Measurements from ENCODE around the gene TBC1D5. TPM values are rescaled to one million over a fixed set of nuclear protein-coding genes. Genes with fewer than 3 reads are reported as not detected.
A peak's percentile ranks its signal among the peaks of the same experiment; 100 is the strongest.

TBC1D5 gene
- total RNA-seq, 3 donors from 2014 or later = 70.1 to 109 (median 90.1) TPM

DNA sequence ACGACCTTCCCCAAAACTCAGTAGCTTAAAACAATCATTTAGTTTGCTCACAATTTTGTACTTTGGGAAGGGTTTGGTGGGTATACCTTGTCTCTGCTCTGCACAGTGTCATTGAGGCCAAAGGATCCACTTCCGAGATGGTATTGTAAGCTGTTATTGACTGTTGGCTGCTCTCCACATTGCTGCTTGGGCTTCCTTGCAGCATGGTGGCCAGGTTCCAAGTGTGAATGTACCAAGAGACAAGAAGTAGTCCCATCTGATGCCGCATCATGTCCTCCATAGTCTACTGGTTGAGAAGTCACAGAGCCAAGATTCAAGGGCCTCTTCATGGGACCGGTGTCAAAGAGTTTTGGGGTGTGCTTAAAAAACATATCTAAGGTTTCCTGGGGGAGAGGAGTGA lies 589.2 kb downstream of the TBC1D5 start:
- intact Hi-C loops (cut with DNase I; ENCODE audit: low total_unique reads) = no loop called here
- peaks cover 6% of the 10 kb centered on the region for H3K36me3 ChIP-seq

GRCh38 chr3:17151598-17152373 lies 590.6 kb downstream of the TBC1D5 start:
- no peak overlapping the region for H3K4me3 ChIP-seq
- no peaks in the 10 kb centered on the region for H3K4me1 ChIP-seq
- intact Hi-C loops (cut with DNase I; ENCODE audit: low total_unique reads) = no loop called here
- no peak overlapping the region for H3K27ac ChIP-seq
- H3K9me3 ChIP-seq = peaks cover 24 to 25% of the 10 kb centered on the region in 2 donors
- no peak for TF ChIP-seq POLR2AphosphoS5 (IDR thresholded peaks at IDR 0.05)
- TF ChIP-seq, protein P1, sequence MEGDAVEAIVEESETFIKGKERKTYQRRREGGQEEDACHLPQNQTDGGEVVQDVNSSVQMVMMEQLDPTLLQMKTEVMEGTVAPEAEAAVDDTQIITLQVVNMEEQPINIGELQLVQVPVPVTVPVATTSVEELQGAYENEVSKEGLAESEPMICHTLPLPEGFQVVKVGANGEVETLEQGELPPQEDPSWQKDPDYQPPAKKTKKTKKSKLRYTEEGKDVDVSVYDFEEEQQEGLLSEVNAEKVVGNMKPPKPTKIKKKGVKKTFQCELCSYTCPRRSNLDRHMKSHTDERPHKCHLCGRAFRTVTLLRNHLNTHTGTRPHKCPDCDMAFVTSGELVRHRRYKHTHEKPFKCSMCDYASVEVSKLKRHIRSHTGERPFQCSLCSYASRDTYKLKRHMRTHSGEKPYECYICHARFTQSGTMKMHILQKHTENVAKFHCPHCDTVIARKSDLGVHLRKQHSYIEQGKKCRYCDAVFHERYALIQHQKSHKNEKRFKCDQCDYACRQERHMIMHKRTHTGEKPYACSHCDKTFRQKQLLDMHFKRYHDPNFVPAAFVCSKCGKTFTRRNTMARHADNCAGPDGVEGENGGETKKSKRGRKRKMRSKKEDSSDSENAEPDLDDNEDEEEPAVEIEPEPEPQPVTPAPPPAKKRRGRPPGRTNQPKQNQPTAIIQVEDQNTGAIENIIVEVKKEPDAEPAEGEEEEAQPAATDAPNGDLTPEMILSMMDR (IDR thresholded peaks at IDR 0.05) = no peak
- TF ChIP-seq POLR2A (IDR thresholded peaks at IDR 0.05) = no peak
- H3K36me3 ChIP-seq = peaks cover 6% of the 10 kb centered on the region
- H3K27me3 ChIP-seq = no peaks in the 10 kb centered on the region
- peak in 1 of 2 donors; percentile 20 for DNase-seq (ENCODE audit: low spot score in 2 of 2)

More for the DNA sequence above, 589.2 kb downstream of the TBC1D5 start:
- TF ChIP-seq POLR2A (IDR thresholded peaks at IDR 0.05) = no peak
- TF ChIP-seq, protein P1 (IDR thresholded peaks at IDR 0.05) = no peak
- TF ChIP-seq POLR2AphosphoS5 (IDR thresholded peaks at IDR 0.05) = no peak
- no peak for DNase-seq (ENCODE audit: low spot score in 2 of 2)
- no peaks in the 10 kb centered on the region for H3K4me1 ChIP-seq
- no peak overlapping the region for H3K27ac ChIP-seq
- H3K27me3 ChIP-seq = no peaks in the 10 kb centered on the region
- H3K9me3 ChIP-seq = peaks cover 24 to 25% of the 10 kb centered on the region in 2 donors
- H3K4me3 ChIP-seq = no peak overlapping the region

DNA sequence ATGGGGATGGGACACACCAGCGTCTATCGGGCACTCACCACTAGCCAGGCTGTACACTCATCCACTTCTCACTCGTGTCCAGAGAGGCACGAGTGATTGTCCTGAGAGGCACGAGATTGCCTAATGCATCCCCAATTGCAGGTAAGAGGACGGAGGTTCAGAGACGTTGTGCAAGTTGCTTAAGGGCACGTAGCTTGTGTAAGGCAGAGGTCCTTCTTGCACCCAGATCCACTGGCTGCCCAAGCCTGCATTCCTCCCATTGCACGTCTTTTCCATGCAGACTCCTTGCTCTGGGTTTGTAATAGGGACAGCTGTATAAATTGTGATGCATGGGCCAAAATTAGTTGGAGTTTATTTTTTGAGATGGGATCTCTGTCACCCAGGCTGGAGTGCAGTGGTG lies 593.4 kb downstream of the TBC1D5 start:
- Histone ChIP-seq H3K27me3 (no peaks in the 10 kb centered on the region), H3K36me3 (no peaks in the 10 kb centered on the region), H3K4me1 (no peaks in the 10 kb centered on the region), H3K4me3 (no peak overlapping the region), H3K9me3 (peaks cover 16 to 21% of the 10 kb centered on the region in 2 donors), H3K27ac (no peak overlapping the region)
- DNase-seq (ENCODE audit: low spot score in 2 of 2) = no peak
- no peak for TF ChIP-seq POLR2AphosphoS5 (IDR thresholded peaks at IDR 0.05)
- TF ChIP-seq, protein P1 (IDR thresholded peaks at IDR 0.05) = no peak
- no peak for TF ChIP-seq POLR2A (IDR thresholded peaks at IDR 0.05)
- intact Hi-C loops (cut with DNase I; ENCODE audit: low total_unique reads) = no loop called here

DNA sequence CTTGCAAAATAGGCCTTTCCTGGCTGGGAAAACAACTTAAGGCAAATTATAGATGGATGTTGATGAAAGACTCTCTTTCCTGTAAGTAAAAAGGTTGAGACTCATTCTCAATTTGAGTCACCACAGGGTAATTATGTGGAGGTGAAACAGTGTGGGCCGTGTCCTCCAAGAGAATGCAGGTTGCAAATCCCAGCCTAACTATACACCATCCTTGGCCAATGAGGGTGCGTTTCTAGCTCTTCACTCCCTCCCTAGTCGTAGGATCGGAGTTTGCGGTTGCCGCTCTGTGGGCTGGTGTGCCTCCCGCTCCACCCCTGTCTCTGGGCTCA lies 597.8 kb downstream of the TBC1D5 start:
- Histone ChIP-seq H3K36me3 (no peaks in the 10 kb centered on the region), H3K9me3 (no peaks in the 10 kb centered on the region), H3K4me1 (no peaks in the 10 kb centered on the region), H3K27me3 (no peaks in the 10 kb centered on the region), H3K27ac (no peak overlapping the region), H3K4me3 (no peak overlapping the region)
- intact Hi-C loops (cut with DNase I; ENCODE audit: low total_unique reads) = no loop called here
- no peak for DNase-seq (ENCODE audit: low spot score in 2 of 2)
- TF ChIP-seq POLR2A (IDR thresholded peaks at IDR 0.05) (no peak), POLR2AphosphoS5 (IDR thresholded peaks at IDR 0.05) (no peak)
- TF ChIP-seq, protein P1 (IDR thresholded peaks at IDR 0.05) = no peak

DNA sequence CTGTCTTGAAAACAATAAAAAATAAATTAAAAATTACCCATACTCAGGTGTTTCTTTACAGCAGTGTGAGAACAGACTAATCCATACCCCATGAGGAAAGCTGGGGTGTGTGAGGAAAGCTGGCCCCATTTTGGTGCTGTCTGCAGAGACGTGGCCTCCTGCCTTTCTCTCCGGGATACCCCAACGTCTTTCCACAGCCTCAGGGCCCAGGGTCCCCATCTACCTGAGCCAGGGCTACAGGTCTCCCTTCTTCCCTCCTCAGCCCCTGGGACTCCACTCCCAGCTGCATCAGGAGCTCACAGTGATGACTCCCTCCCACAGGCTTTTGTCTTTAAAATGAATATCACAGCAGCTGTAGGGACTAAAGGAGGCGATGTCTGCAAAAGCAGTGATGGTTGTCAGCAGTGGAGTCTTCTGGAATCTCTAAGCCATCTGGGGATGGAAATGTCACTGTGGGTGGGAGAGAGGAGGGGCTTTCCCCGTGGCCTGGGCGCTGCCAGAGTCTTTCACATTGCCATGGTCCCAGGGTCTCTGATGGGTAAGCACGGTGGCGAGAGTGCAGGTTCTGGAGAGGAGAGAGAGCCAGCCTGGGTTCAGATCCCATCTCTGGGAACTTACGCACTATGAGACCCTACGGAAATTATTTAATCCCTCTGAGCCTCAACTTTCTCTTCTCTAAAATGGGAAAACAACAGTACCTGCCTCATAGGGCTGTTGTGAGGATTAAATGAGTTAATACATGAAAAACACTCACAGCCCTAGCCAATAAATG lies 598.4 kb downstream of the TBC1D5 start:
- Histone ChIP-seq H3K4me3 (no peak overlapping the region), H3K27me3 (no peaks in the 10 kb centered on the region), H3K36me3 (no peaks in the 10 kb centered on the region), H3K9me3 (no peaks in the 10 kb centered on the region), H3K27ac (no peak overlapping the region), H3K4me1 (no peaks in the 10 kb centered on the region)
- intact Hi-C loops (cut with DNase I; ENCODE audit: low total_unique reads) = no loop called here
- no peak for DNase-seq (ENCODE audit: low spot score in 2 of 2)
- TF ChIP-seq POLR2AphosphoS5 (IDR thresholded peaks at IDR 0.05) (no peak), POLR2A (IDR thresholded peaks at IDR 0.05) (no peak)
- TF ChIP-seq, protein P1 (IDR thresholded peaks at IDR 0.05) = no peak

Measured in breast epithelium (tissue), 4 donors.